CD4-positive, alpha-beta memory T cell (primary cell): ENCODE measurements around the gene SLC35A2. TPM values are rescaled to one million over a fixed set of nuclear protein-coding genes. Genes with fewer than 3 reads are reported as not detected.

ENCODE experiments used
- CTCF ChIA-PET: fragments of 350-600 bp; sonication (Branson Sonifier 250); formaldehyde crosslinking; loops from one replicate; lab custom pipeline; 2021; ENCODE audit warnings: inconsistent platforms; ENCODE audit not compliant: partially characterized antibody; lab: Charles Lee
- POLR2A ChIA-PET: fragments of 350-600 bp; sonication (Branson Sonifier 250); formaldehyde crosslinking; loops from one replicate; lab custom pipeline; 2021; ENCODE audit not compliant: partially characterized antibody; lab: Charles Lee
- DNase-seq, 5 donors: peaks; one replicate each; pipeline versions ENCODE4 v3.0.0 to v3.0.0-alpha.2; 2020 to 2022; ENCODE audit warnings: mixed read lengths in 1 of 5
- H3K27ac ChIP-seq: one replicate; pipeline ENCODE4 v1.7.0; 2013; ENCODE audit warnings: low read depth, low read length
- H3K27me3 ChIP-seq: 2 replicates; pipeline ENCODE4 v1.7.0; 2013; ENCODE audit warnings: mild to moderate bottlenecking, low read length, moderate library complexity; ENCODE audit not compliant: insufficient read depth
- H3K36me3 ChIP-seq: 2 replicates; pipeline ENCODE4 v1.7.0; 2013; ENCODE audit warnings: mild to moderate bottlenecking, low read length, moderate library complexity; ENCODE audit not compliant: insufficient read depth
- H3K4me1 ChIP-seq: 2 replicates; pipeline ENCODE4 v1.7.0; 2013; ENCODE audit warnings: mild to moderate bottlenecking, low read length, moderate library complexity; ENCODE audit not compliant: insufficient read depth
- H3K4me3 ChIP-seq, 2 donors: one replicate each; pipeline ENCODE4 v1.7.0; 2013; ENCODE audit warnings: low read length in 2 of 2, mild to moderate bottlenecking in 1 of 2
- H3K9me3 ChIP-seq, 2 donors: one replicate each; pipeline ENCODE4 v1.7.0; 2013; ENCODE audit warnings: low read length in 2 of 2, control low read depth in 1 of 2; ENCODE audit not compliant: control insufficient read depth in 1 of 2
- H3K27ac Mint-ChIP-seq, 7 donors: one replicate each; pipeline ENCODE4 v1.8.0; 2020 to 2021; ENCODE audit warnings: mixed read lengths in 7 of 7, mild to moderate bottlenecking in 6 of 7, inconsistent platforms in 3 of 7, moderate library complexity in 3 of 7
- H3K27me3 Mint-ChIP-seq, 2 donors: one replicate each; pipeline ENCODE4 v1.8.0; 2020 to 2021; ENCODE audit warnings: mixed read lengths in 2 of 2
- H3K36me3 Mint-ChIP-seq, 2 donors: one replicate each; pipeline ENCODE4 v1.8.0; 2020 to 2021; ENCODE audit warnings: mixed read lengths in 2 of 2, inconsistent platforms in 1 of 2, mild to moderate bottlenecking in 1 of 2
- H3K4me1 Mint-ChIP-seq, 4 donors: one replicate each; pipeline ENCODE4 v1.8.0; 2020 to 2021; ENCODE audit warnings: mixed read lengths in 4 of 4, mild to moderate bottlenecking in 1 of 4
- H3K4me3 Mint-ChIP-seq, 8 donors: one replicate each; pipeline ENCODE4 v1.8.0; 2020 to 2021; ENCODE audit warnings: mixed read lengths in 8 of 8, mild to moderate bottlenecking in 7 of 8, moderate library complexity in 6 of 8, inconsistent platforms in 3 of 8
- H3K9me3 Mint-ChIP-seq, 8 donors: one replicate each; pipeline ENCODE4 v1.8.0; 2020 to 2021; ENCODE audit warnings: mixed read lengths in 8 of 8, mild to moderate bottlenecking in 5 of 8, inconsistent platforms in 3 of 8, moderate library complexity in 1 of 8
- intact Hi-C: fragments of 100-400 bp; cut with micrococcal nuclease; formaldehyde crosslinking; loops from one replicate; pipeline ENCODE4 v1.15.1; 2023
- polyA plus RNA-seq, 2 donors: library from polyadenylated mRNA; unstranded; fragments of 300-500 nt; fragmentation: Illumina TruSeq; gene quantifications; one replicate each; pipeline ENCODE4 v1.2.3, GENCODE V29; 2021
- total RNA-seq, 2 experiments: library from RNA; stranded (reverse); gene quantifications; one replicate each; pipeline ENCODE4 v1.2.3, GENCODE V29; 2021

SLC35A2 gene
- total and polyA plus RNA-seq, 4 experiments from 2014 or later = 11.8 to 15.8 (median 14.1) TPM

DNA sequence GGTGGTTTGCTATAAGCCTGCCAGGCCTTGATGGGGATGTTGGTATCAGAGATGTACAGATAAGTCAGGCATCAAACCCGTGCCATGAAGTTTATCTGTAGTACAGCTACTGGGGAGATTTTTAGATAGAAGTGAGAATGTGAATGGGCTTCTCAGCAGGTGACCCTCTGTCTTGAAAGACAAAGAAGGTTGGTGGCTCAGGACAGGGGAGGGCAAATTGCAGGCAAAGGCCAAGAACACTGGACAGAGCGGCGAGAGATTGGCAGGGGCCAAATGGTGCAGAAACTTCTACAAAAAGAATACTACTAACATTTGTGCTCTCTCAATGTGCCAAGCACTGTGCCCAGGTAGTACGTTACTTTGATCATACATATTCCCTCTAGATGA lies 9.3 kb upstream of the SLC35A2 start:
- peaks cover 59% of the 10 kb centered on the region for H3K4me1 ChIP-seq
- intact Hi-C loops = no loop called here
- DNase-seq = peak in 1 of 5 donors; percentile 27
- H3K27ac Mint-ChIP-seq = peak overlapping the region; percentile 87 to 98 (median 96)
- H3K9me3 Mint-ChIP-seq = peaks cover 0 to 4% (median 0%) of the 10 kb centered on the region in 8 donors
- H3K36me3 Mint-ChIP-seq = peaks cover 29 to 59% of the 10 kb centered on the region in 2 donors
- ChIA-PET POLR2A (interaction anchor here (0.9 to 6.3 kb wide), 8 partner anchors 9 to 209 kb away, joined by 3 to 235 read pairs (median 4); partner anchors contain the start of genes HDAC6, OTUD5, PQBP1 and SLC35A2), CTCF (interaction anchor here (4.1 kb wide), 1 partner anchor 16 kb away, joined by 22 read pairs; no protein-coding TSS in a partner anchor)
- H3K27me3 ChIP-seq = no peaks in the 10 kb centered on the region
- peaks cover 24 to 82% (median 53%) of the 10 kb centered on the region in 4 donors for H3K4me1 Mint-ChIP-seq
- H3K9me3 ChIP-seq = no peaks in the 10 kb centered on the region
- peak overlapping the region in 1 of 2 donors; percentile 73 for H3K4me3 ChIP-seq
- H3K36me3 ChIP-seq = peaks cover 22% of the 10 kb centered on the region
- H3K27me3 Mint-ChIP-seq = no peaks in the 10 kb centered on the region
- H3K27ac ChIP-seq = peak overlapping the region; percentile 81
- H3K4me3 Mint-ChIP-seq = peak overlapping the region; percentile 93 to 98 (median 96)

DNA sequence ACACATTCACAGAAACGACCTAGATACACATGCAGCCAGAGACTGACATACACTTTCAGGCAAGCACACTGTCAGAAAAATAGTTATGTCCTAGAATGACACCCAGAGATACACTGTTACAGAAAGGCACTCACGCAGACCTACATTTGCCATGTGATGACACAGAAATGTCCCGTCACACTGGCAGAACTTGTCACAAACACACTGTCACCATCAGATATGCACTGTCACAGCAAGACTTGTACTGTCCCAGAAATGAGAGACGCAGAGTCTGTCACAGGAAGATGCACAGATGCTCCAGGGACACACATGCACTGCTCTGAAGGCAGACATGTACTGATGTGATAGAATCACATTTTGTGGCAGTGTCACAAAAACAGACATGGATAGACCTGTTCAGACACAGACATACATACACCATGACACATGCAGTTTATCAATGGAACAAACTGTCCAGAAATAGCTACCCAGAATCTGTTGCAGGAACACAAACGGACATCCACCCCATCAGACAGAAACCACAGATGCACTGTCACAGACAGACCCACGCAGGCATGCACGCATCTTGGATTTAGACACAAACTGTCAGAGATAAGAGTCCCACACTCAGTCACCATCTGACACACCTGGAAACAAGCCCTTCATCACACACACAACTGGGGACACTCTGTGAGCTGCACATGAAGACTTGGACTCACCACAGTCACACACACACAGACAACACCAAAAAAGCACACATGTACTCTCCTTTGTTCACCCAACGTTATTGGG lies 8.7 kb upstream of the SLC35A2 start:
- no peaks in the 10 kb centered on the region for H3K27me3 Mint-ChIP-seq
- Histone ChIP-seq H3K27me3 (no peaks in the 10 kb centered on the region), H3K4me1 (peaks cover 65% of the 10 kb centered on the region), H3K27ac (peak overlapping the region; percentile 81), H3K9me3 (no peaks in the 10 kb centered on the region), H3K4me3 (peak overlapping the region; percentile 73 to 78), H3K36me3 (peaks cover 23% of the 10 kb centered on the region)
- H3K27ac Mint-ChIP-seq = peak overlapping the region; percentile 87 to 98 (median 96)
- H3K4me3 Mint-ChIP-seq = peak overlapping the region; percentile 93 to 98 (median 96)
- peak; percentile 51 to 79 (median 65) for DNase-seq
- intact Hi-C loops = loop anchor here (1.0 to 5.0 kb wide), 4 partner anchors 17 to 123 kb away; partner anchors contain the start of genes GRIPAP1 and TFE3
- CTCF ChIA-PET = interaction anchor here (4.1 kb wide), 1 partner anchor 17 kb away, joined by 22 read pairs; no protein-coding TSS in a partner anchor
- H3K9me3 Mint-ChIP-seq = peaks cover 0 to 4% (median 0%) of the 10 kb centered on the region in 8 donors
- peaks cover 29 to 62% of the 10 kb centered on the region in 2 donors for H3K36me3 Mint-ChIP-seq
- H3K4me1 Mint-ChIP-seq = peaks cover 24 to 82% (median 50%) of the 10 kb centered on the region in 4 donors
- POLR2A ChIA-PET = interaction anchor here (0.6 to 6.3 kb wide), 14 partner anchors 7 to 209 kb away, joined by 3 to 235 read pairs (median 4); partner anchors contain the start of genes GRIPAP1, HDAC6, OTUD5 and PQBP1

DNA sequence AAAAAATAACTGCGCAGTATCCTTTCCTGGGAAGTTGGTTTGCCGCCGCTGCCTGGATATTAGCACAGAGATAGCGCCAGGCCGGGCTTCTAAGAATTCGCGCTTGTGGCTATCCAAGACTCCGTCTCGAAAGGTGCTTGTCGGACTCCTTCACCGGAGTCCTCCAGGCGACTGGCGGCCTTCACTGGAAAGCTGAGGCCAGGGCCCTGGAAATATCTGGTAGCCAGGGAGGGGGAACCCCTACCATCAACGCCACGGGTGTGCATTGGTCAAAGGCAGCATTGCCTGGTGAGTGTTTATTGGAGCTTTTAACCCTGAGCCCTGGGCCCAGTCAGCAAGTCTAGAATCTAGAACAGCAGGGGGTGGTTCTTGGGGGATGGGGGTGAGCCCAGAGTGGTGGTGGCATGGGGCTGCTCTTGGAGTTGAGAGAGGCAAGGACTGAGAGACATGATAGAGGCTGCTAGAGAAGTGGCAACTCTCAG lies 8.0 kb upstream of the SLC35A2 start:
- CTCF ChIA-PET = interaction anchor here (4.1 kb wide), 1 partner anchor 18 kb away, joined by 22 read pairs; no protein-coding TSS in a partner anchor

DNA sequence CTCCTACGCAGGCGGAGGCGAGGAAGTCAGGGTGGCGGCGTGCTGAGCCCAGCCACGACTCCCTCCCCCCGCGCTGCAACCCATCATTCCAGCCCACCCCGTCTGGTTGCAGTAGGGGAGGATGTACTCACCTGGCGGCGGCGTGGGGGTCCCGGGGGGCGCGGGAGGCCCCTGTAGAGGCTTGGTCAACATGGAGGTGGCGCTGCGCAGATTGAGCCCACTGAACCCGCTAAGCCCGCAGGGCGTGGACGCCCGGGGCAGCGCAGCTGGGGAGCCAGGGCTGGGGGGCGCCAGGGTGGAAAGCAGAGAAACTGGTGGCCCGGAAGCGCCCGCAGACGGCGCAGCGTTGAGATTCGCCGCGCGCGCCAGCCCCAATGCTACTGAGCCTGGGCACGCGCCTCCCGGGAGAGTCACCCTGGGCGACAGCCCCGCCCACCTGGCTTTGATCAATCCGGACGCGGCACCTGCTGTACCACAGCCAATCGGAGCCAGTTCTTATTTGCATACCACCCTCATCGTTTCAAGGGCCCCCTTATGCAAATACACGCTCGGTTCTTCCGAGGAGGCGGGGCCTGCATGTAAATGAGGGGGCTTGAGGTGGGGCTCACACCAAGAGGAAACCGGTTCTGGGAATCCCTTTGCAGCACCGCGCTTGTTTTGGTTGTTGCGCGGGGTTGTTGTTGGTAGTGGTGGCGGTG lies 7.3 kb upstream of the SLC35A2 start, which contains the start of gene PIM2:
Gene PIM2, minus strand, starts transcription at position 382 of the 698 bp plus-strand sequence. Its CDS starts 190 bp downstream, at position 192.
- Histone ChIP-seq H3K4me1 (peaks cover 67% of the 10 kb centered on the region), H3K4me3 (peak within 1 kb of the TSS; percentile 91 to 98), H3K36me3 (peaks cover 36% of the 10 kb centered on the region), H3K27ac (peak within 1 kb of the TSS; percentile 88), H3K9me3 (no peaks in the 10 kb centered on the region), H3K27me3 (no peaks in the 10 kb centered on the region)
- intact Hi-C loops = loop anchor here (1.0 to 5.0 kb wide), 4 partner anchors 19 to 125 kb away; partner anchors contain the start of genes GRIPAP1 and TFE3
- H3K27ac Mint-ChIP-seq = peak within 1 kb of the TSS; percentile 87 to 98 (median 96)
- POLR2A ChIA-PET = interaction anchor here (0.9 to 6.3 kb wide), 10 partner anchors 9 to 182 kb away, joined by 3 to 235 read pairs (median 6); partner anchors contain the start of genes GRIPAP1, HDAC6, OTUD5 and PQBP1
- H3K9me3 Mint-ChIP-seq = peaks cover 0 to 10% (median 0%) of the 10 kb centered on the region in 8 donors
- no peaks in the 10 kb centered on the region for H3K27me3 Mint-ChIP-seq
- H3K4me1 Mint-ChIP-seq = peaks cover 23 to 87% (median 52%) of the 10 kb centered on the region in 4 donors
- DNase-seq = peak; percentile 90 to 97 (median 95)
- H3K36me3 Mint-ChIP-seq = peaks cover 35 to 68% of the 10 kb centered on the region in 2 donors
- CTCF ChIA-PET = interaction anchor here (1.4 to 4.1 kb wide), 2 partner anchors 18 to 270 kb away, joined by 5 to 22 read pairs; no protein-coding TSS in a partner anchor
- H3K4me3 Mint-ChIP-seq = peak within 1 kb of the TSS; percentile 93 to 98 (median 96)

More for the DNA sequence above, 8.0 kb upstream of the SLC35A2 start:
- POLR2A ChIA-PET = interaction anchor here (0.6 to 6.3 kb wide), 13 partner anchors 8 to 182 kb away, joined by 3 to 235 read pairs (median 4); partner anchors contain the start of genes GRIPAP1, HDAC6, OTUD5 and PQBP1
- Histone ChIP-seq H3K9me3 (no peaks in the 10 kb centered on the region), H3K4me3 (peak overlapping the region; percentile 73 to 78), H3K27ac (peak overlapping the region; percentile 81), H3K4me1 (peaks cover 67% of the 10 kb centered on the region), H3K36me3 (peaks cover 30% of the 10 kb centered on the region), H3K27me3 (no peaks in the 10 kb centered on the region)
- intact Hi-C loops = loop anchor here (1.0 to 5.0 kb wide), 4 partner anchors 18 to 124 kb away; partner anchors contain the start of genes GRIPAP1 and TFE3
- Mint-ChIP-seq H3K27me3 (no peaks in the 10 kb centered on the region), H3K36me3 (peaks cover 34 to 67% of the 10 kb centered on the region in 2 donors), H3K27ac (peak overlapping the region; percentile 87 to 98 (median 96)), H3K9me3 (peaks cover 0 to 4% (median 0%) of the 10 kb centered on the region in 8 donors), H3K4me1 (peaks cover 23 to 87% (median 53%) of the 10 kb centered on the region in 4 donors), H3K4me3 (peak overlapping the region; percentile 93 to 98 (median 96))
- peak in 2 of 5 donors; percentile 61 to 71 for DNase-seq

DNA sequence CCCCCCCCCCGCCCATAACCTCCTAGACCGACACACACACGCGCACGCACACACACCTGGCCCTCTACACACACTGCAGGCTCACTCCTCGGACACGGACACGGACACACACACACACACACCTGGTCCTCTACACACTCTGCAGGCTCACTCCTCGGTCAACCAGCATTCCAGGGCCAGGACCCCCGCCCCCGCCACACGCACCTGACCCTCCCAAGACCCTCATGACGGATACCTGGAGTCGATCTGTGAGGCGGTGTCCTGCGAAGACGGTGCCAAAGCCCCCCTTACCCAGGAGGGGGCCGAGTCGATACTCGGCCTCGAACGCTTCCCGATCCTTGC lies 6.8 kb upstream of the SLC35A2 start:
- peak overlapping the region; percentile 93 to 98 (median 96) for H3K4me3 Mint-ChIP-seq
- H3K27ac ChIP-seq = peak overlapping the region; percentile 88
- intact Hi-C loops = loop anchor here (5.0 kb wide), 1 partner anchor 84 kb away; the partner anchor contains the start of gene GRIPAP1
- H3K9me3 Mint-ChIP-seq = peaks cover 0 to 10% (median 0%) of the 10 kb centered on the region in 8 donors
- H3K27me3 ChIP-seq = no peaks in the 10 kb centered on the region
- peak overlapping the region; percentile 87 to 98 (median 95) for H3K27ac Mint-ChIP-seq
- ChIA-PET CTCF (interaction anchor here (1.0 to 1.4 kb wide), 2 partner anchors 28 to 270 kb away, joined by 3 to 5 read pairs; no protein-coding TSS in a partner anchor), POLR2A (interaction anchor here (1.0 to 6.3 kb wide), 6 partner anchors 19 to 270 kb away, joined by 3 to 235 read pairs (median 11); partner anchors contain the start of genes OTUD5, PQBP1 and TIMM17B)
- peaks cover 67% of the 10 kb centered on the region for H3K4me1 ChIP-seq
- H3K36me3 Mint-ChIP-seq = peaks cover 37 to 73% of the 10 kb centered on the region in 2 donors
- no peaks in the 10 kb centered on the region for H3K9me3 ChIP-seq
- H3K36me3 ChIP-seq = peaks cover 41% of the 10 kb centered on the region
- DNase-seq = peak in 1 of 5 donors; percentile 35
- peaks cover 26 to 86% (median 54%) of the 10 kb centered on the region in 4 donors for H3K4me1 Mint-ChIP-seq
- peak overlapping the region; percentile 42 to 98 for H3K4me3 ChIP-seq
- no peaks in the 10 kb centered on the region for H3K27me3 Mint-ChIP-seq
